ENCODE data around the gene CENPP.

DNA sequence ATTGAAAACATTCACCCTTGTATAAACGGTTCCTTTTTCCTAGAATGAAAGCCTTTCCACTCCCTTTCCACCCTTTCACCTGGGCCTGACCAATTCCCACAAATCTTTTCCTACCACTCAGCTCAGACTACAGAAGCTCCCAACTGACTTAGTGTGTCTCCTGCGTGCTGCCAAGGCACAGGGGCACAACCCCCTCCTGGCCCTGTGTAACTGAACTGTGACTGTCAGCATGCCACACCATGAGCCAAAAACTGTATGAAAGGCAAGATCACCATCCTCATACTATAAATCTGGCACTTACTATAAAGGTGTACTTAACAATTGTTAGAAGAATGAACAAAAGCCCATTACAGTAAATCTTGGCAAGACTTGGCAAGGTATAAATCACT lies 12.1 kb upstream of the CENPP start:
- no peak for TF ChIP-seq POLR2A (IDR thresholded peaks at IDR 0.05)
- TF ChIP-seq, protein P1, sequence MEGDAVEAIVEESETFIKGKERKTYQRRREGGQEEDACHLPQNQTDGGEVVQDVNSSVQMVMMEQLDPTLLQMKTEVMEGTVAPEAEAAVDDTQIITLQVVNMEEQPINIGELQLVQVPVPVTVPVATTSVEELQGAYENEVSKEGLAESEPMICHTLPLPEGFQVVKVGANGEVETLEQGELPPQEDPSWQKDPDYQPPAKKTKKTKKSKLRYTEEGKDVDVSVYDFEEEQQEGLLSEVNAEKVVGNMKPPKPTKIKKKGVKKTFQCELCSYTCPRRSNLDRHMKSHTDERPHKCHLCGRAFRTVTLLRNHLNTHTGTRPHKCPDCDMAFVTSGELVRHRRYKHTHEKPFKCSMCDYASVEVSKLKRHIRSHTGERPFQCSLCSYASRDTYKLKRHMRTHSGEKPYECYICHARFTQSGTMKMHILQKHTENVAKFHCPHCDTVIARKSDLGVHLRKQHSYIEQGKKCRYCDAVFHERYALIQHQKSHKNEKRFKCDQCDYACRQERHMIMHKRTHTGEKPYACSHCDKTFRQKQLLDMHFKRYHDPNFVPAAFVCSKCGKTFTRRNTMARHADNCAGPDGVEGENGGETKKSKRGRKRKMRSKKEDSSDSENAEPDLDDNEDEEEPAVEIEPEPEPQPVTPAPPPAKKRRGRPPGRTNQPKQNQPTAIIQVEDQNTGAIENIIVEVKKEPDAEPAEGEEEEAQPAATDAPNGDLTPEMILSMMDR (IDR thresholded peaks at IDR 0.05), result no peak

Data from thyroid gland (tissue), 4 donors.